OCI-LY3 (cell line): ENCODE results near the gene PAK1.

Experiments
- H2AFZ ChIP-seq: fragments of 200-600, 300-600 bp; shearing (Covaris generic); 2 replicates; pipeline ENCODE4 v1.6.0; 2014; ENCODE audit warnings: antibody characterized with exemption, low read depth, low read length
- H3K27ac ChIP-seq: fragments of 200-600, 300-600 bp; sonication (generic); 2 replicates; pipeline ENCODE4 v1.5.1; 2014; ENCODE audit warnings: mild to moderate bottlenecking, low read length, moderate library complexity, mixed read lengths
- H3K27me3 ChIP-seq: fragments of 200-600, 300-600 bp; sonication (generic); 2 replicates; pipeline ENCODE4 v1.6.1; 2014; ENCODE audit warnings: low read depth, low read length, mixed read lengths
- H3K36me3 ChIP-seq: fragments of 200-600, 300-600 bp; sonication (generic); replicated peaks from 2 replicates; pipeline ENCODE3; 2014; ENCODE audit warnings: low read depth, low read length, mixed read lengths
- H3K4me1 ChIP-seq: fragments of 300-600, 200-600 bp; sonication (generic); 2 replicates; pipeline ENCODE4 v1.6.1; 2014; ENCODE audit warnings: low read length, mixed read lengths
- H3K4me2 ChIP-seq: fragments of 200-600, 300-600 bp; sonication (generic); 2 replicates; pipeline ENCODE4 v1.6.1; 2014; ENCODE audit warnings: low read length, mixed read lengths
- H3K4me3 ChIP-seq: fragments of 300-600, 200-600 bp; sonication (generic); 2 replicates; pipeline ENCODE4 v1.5.1; 2014; ENCODE audit warnings: antibody characterized with exemption, mild to moderate bottlenecking, low read length, moderate library complexity
- H3K79me2 ChIP-seq: fragments of 300-600, 200-600 bp; shearing (Covaris generic); 2 replicates; pipeline ENCODE4 v1.6.1; 2014; ENCODE audit warnings: mild to moderate bottlenecking, low read length, mixed read lengths
- H3K9ac ChIP-seq: fragments of 300-600, 200-600 bp; shearing (Covaris generic); 2 replicates; pipeline ENCODE4 v1.6.0; 2014; ENCODE audit warnings: mild to moderate bottlenecking, low read length, moderate library complexity
- H3K9me3 ChIP-seq: fragments of 200-600, 300-600 bp; shearing (Covaris generic); 2 replicates; pipeline ENCODE4 v1.6.1; 2014; ENCODE audit warnings: low read length, mixed read lengths; ENCODE audit not compliant: insufficient read depth
- H4K20me1 ChIP-seq: fragments of 200-600, 300-600 bp; sonication (generic); 2 replicates; pipeline ENCODE4 v1.6.1; 2016; ENCODE audit warnings: low read length, mixed read lengths; ENCODE audit not compliant: insufficient read depth
- EZH2phosphoT487 ChIP-seq: fragments of 200-600 bp; shearing (Covaris generic); IDR thresholded peaks from 2 replicates; pipeline ENCODE4 v1.6.1; 2018; ENCODE audit warnings: antibody characterized with exemption, mixed run types, low read depth
- TF ChIP-seq, protein P1 (sequence below): fragments of 200-600, 300-600 bp; sonication (generic); IDR thresholded peaks from 2 replicates; pipeline ENCODE4 v1.5.1; 2014; ENCODE audit warnings: antibody characterized with exemption, low read length, low read depth

The PAK1 gene

DNA sequence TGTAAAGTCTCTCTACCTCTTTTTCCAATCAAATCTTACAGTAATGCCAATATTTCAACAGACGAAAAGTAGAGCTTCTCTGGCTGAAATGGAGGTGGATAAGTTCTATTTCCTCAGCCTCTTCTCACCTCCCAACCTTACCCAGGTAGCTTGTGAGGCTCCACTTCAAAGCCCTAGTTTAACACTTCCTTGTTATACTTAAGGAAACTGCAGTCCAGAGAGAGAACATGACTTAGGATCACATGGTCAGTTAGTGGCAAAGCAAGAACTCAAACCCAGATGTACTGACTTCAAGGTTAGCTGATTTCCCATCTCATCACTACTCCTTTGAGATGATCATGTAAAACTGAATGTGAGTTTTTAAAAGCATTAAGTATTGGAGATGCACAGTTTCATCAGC lies 32.5 kb downstream of the PAK1 start:
- no peaks in the 10 kb centered on the region for H3K79me2 ChIP-seq
- no peak overlapping the region for H3K27ac ChIP-seq
- H3K4me3 ChIP-seq: no peak overlapping the region

DNA sequence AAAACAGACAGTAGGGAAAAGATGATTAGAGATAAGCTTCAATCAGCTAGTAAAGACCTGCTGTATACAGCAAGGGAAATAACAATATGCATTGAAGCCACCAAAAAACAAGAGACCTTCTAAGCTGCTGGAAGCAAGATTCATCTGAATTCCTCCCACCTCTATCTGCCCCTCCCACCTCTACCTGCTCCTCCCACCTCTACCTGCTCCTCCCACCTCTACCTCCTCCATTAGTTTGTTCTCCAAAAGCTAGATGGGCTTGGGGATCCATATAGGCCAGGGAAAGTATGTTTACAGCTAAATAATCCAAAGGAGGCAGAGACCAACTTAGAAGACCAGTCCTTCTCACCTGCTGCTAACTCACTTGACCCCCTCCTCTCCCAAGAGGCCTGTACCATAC lies 33.2 kb downstream of the PAK1 start:
- Histone ChIP-seq H3K4me2 (no peak overlapping the region), H3K4me3 (no peak overlapping the region), H4K20me1 (no peaks in the 10 kb centered on the region), H3K27me3 (no peaks in the 10 kb centered on the region), H3K27ac (no peak overlapping the region), H3K36me3 (no peaks in the 10 kb centered on the region), H3K9me3 (no peaks in the 10 kb centered on the region), H3K9ac (no peak overlapping the region), H3K4me1 (peaks cover 19% of the 10 kb centered on the region), H2AFZ (no peak overlapping the region), H3K79me2 (no peaks in the 10 kb centered on the region)
- TF ChIP-seq EZH2phosphoT487: no peak
- TF ChIP-seq, protein P1, sequence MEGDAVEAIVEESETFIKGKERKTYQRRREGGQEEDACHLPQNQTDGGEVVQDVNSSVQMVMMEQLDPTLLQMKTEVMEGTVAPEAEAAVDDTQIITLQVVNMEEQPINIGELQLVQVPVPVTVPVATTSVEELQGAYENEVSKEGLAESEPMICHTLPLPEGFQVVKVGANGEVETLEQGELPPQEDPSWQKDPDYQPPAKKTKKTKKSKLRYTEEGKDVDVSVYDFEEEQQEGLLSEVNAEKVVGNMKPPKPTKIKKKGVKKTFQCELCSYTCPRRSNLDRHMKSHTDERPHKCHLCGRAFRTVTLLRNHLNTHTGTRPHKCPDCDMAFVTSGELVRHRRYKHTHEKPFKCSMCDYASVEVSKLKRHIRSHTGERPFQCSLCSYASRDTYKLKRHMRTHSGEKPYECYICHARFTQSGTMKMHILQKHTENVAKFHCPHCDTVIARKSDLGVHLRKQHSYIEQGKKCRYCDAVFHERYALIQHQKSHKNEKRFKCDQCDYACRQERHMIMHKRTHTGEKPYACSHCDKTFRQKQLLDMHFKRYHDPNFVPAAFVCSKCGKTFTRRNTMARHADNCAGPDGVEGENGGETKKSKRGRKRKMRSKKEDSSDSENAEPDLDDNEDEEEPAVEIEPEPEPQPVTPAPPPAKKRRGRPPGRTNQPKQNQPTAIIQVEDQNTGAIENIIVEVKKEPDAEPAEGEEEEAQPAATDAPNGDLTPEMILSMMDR: no peak

More for the DNA sequence above, 32.5 kb downstream of the PAK1 start:
- H3K27me3 ChIP-seq: no peaks in the 10 kb centered on the region
- TF ChIP-seq, protein P1: no peak
- H3K9ac ChIP-seq: no peak overlapping the region
- H2AFZ ChIP-seq: no peak overlapping the region
- no peaks in the 10 kb centered on the region for H4K20me1 ChIP-seq
- no peaks in the 10 kb centered on the region for H3K9me3 ChIP-seq
- H3K4me2 ChIP-seq: no peak overlapping the region
- peaks cover 27% of the 10 kb centered on the region for H3K4me1 ChIP-seq
- H3K36me3 ChIP-seq: no peaks in the 10 kb centered on the region

DNA sequence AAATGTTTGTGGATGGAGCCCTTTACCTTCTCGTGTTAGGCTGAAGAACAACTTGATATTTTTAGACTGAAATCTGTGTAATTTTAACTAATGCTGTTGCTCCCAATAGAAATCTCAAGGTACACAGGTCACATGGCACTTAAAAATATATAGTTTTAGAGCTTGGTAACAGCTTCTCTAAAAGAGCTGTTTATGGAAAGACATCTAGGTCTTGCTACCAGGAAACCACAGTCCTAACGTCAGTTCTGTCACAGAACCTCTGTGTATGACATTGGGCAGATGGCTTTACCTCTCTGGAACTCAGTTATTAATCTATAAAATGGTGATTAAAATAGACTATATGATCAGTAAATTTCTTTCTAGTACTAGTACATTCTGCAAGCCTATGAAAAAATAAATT lies 35.4 kb downstream of the PAK1 start:
- H3K36me3 ChIP-seq: no peaks in the 10 kb centered on the region
- no peak overlapping the region for H3K4me2 ChIP-seq
- no peak overlapping the region for H3K4me3 ChIP-seq

DNA sequence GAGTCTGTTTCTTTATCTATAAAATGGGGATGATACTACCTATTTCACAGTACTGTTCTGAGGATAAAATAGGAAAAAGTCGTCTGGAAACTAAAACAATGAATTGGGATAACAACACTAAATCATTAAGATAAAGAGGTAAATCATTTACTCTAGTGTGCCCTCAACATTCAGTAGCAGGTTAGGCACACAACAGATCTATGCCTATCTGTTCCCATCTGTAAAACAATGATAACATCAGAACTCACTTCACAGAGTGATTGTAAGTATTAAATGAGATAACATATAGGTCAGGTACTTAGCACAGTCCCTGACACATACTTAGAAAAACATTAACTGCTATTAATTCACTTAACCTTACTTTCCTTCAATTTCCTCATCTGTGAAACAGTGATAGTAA lies 36.9 kb downstream of the PAK1 start:
- Histone ChIP-seq H3K27me3 (no peaks in the 10 kb centered on the region), H3K4me1 (peaks cover 2% of the 10 kb centered on the region), H3K4me3 (no peak overlapping the region), H4K20me1 (no peaks in the 10 kb centered on the region), H3K27ac (no peak overlapping the region), H2AFZ (no peak overlapping the region), H3K9ac (no peak overlapping the region), H3K4me2 (no peak overlapping the region), H3K9me3 (no peaks in the 10 kb centered on the region), H3K79me2 (no peaks in the 10 kb centered on the region), H3K36me3 (no peaks in the 10 kb centered on the region)
- TF ChIP-seq, protein P1: no peak
- TF ChIP-seq EZH2phosphoT487: no peak

More for the DNA sequence above, 35.4 kb downstream of the PAK1 start:
- Histone ChIP-seq H3K79me2 (no peaks in the 10 kb centered on the region), H3K9me3 (no peaks in the 10 kb centered on the region), H3K4me1 (peaks cover 7% of the 10 kb centered on the region), H2AFZ (no peak overlapping the region), H3K9ac (no peak overlapping the region), H3K27me3 (no peaks in the 10 kb centered on the region), H4K20me1 (no peaks in the 10 kb centered on the region), H3K27ac (no peak overlapping the region)
- TF ChIP-seq, protein P1: no peak
- TF ChIP-seq EZH2phosphoT487: no peak
